Hepatocyte (in vitro differentiated cells): ENCODE measurements around the gene COPS4.

Experiments used
- EZH2 ChIP-seq: fragments of 200-600 bp; sonication (generic); IDR thresholded peaks from 2 replicates; pipeline ENCODE4 v1.6.1; 2016; ENCODE audit warnings: antibody characterized with exemption, mild to moderate bottlenecking, borderline replicate concordance
- TF ChIP-seq, protein P1 (sequence below): fragments of 200-600 bp; sonication (generic); IDR thresholded peaks from 2 replicates; pipeline ENCODE4 v1.5.1; 2016; ENCODE audit warnings: antibody characterized with exemption, mild to moderate bottlenecking; ENCODE audit not compliant: poor library complexity

DNA sequence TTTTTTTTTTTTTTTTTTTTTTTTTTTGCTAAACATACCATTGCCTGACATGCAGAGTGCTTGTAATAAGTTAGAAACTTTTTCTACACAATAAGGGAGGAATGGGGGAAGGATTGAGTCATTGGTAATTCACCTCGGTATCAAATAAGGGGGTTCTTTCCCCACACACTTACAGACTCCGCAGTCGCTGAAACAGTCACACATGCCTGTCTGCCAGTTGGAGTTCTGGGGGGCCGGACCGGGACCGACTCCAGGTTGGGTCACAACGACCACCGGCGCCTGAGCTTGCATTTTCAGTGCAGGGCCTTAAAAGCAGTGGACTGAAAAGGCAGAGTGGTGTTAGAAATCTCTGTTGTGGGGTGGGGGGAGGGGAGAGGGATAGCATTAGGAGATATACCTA is 72.6 kb downstream of the COPS4 start:
- TF ChIP-seq EZH2: no peak
- TF ChIP-seq, protein P1, sequence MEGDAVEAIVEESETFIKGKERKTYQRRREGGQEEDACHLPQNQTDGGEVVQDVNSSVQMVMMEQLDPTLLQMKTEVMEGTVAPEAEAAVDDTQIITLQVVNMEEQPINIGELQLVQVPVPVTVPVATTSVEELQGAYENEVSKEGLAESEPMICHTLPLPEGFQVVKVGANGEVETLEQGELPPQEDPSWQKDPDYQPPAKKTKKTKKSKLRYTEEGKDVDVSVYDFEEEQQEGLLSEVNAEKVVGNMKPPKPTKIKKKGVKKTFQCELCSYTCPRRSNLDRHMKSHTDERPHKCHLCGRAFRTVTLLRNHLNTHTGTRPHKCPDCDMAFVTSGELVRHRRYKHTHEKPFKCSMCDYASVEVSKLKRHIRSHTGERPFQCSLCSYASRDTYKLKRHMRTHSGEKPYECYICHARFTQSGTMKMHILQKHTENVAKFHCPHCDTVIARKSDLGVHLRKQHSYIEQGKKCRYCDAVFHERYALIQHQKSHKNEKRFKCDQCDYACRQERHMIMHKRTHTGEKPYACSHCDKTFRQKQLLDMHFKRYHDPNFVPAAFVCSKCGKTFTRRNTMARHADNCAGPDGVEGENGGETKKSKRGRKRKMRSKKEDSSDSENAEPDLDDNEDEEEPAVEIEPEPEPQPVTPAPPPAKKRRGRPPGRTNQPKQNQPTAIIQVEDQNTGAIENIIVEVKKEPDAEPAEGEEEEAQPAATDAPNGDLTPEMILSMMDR: no peak
